Osteoblast (primary cell): Measurements from ENCODE around the gene ADAM21. TPM values are rescaled to one million over a fixed set of nuclear protein-coding genes. Genes with fewer than 3 reads are reported as not detected.
A peak's percentile ranks its signal among the peaks of the same experiment; 100 is the strongest.
"Not testable (repeated sequence)": the region's sequence is repeated elsewhere in the genome, so short reads cannot be mapped to it uniquely, and the experiment has no call there.

Source experiments
- DNase-seq: peaks from one replicate; pipeline ENCODE4 v3.0.0; 2011; ENCODE audit warnings: low spot score, mixed read lengths; ENCODE audit not compliant: insufficient read length; ENCODE audit errors: missing footprints
- H2AFZ ChIP-seq: 2 replicates; pipeline ENCODE4 v1.6.0; 2011; ENCODE audit warnings: mild to moderate bottlenecking, low read length
- H3K27ac ChIP-seq: 2 replicates; pipeline ENCODE4 v1.5.1; 2011; ENCODE audit warnings: mild to moderate bottlenecking, low read depth, low read length, moderate library complexity
- H3K27me3 ChIP-seq: 2 replicates; pipeline ENCODE4 v1.6.0; 2012; ENCODE audit warnings: mild to moderate bottlenecking, control low read depth, inconsistent platforms, low read length, moderate library complexity; ENCODE audit not compliant: insufficient read depth
- H3K36me3 ChIP-seq: 2 replicates; pipeline ENCODE4 v1.5.1; 2011; ENCODE audit warnings: mild to moderate bottlenecking, low read length, control low read depth, moderate library complexity; ENCODE audit not compliant: insufficient read depth
- H3K4me1 ChIP-seq: 2 replicates; pipeline ENCODE4 v1.5.1; 2011; ENCODE audit warnings: mild to moderate bottlenecking, low read length, control low read depth, moderate library complexity; ENCODE audit not compliant: insufficient read depth
- H3K4me2 ChIP-seq: 2 replicates; pipeline ENCODE4 v1.6.0; 2011; ENCODE audit warnings: mild to moderate bottlenecking, low read length; ENCODE audit not compliant: insufficient read depth
- H3K4me3 ChIP-seq: fragments of 200-600 bp; sonication (generic); 3 replicates; pipeline ENCODE4 v1.5.1; 2012; ENCODE audit warnings: mild to moderate bottlenecking, low read length, inconsistent platforms; ENCODE audit not compliant: insufficient read depth
- H3K79me2 ChIP-seq: 2 replicates; pipeline ENCODE4 v1.6.0; 2012; ENCODE audit warnings: mild to moderate bottlenecking, low read length, control low read depth, inconsistent platforms; ENCODE audit not compliant: insufficient read depth
- H3K9me3 ChIP-seq: 2 replicates; pipeline ENCODE4 v1.5.1; 2011; ENCODE audit warnings: low read depth, low read length, control low read depth
- H4K20me1 ChIP-seq: 2 replicates; pipeline ENCODE4 v1.6.0; 2012; ENCODE audit warnings: mild to moderate bottlenecking, low read length, control low read depth; ENCODE audit not compliant: insufficient read depth
- CTCF ChIP-seq: IDR thresholded peaks from 2 replicates; pipeline ENCODE4 v1.5.1; 2011; ENCODE audit warnings: mild to moderate bottlenecking, low read depth, low read length, moderate library complexity; ENCODE audit errors: extremely low read depth
- total RNA-seq: library from RNA; depleted of rRNA; stranded (reverse); fragments of >200 nt; gene quantifications from 2 replicates; pipeline ENCODE4 v1.2.3, GENCODE V29; 2012

Gene ADAM21
- total RNA-seq, 1 donor, result under 0.01 TPM

- H3K4me3 ChIP-seq, result no peak overlapping the region
Measured at GRCh38 chr14:70472253-70473159, 20.5 kb downstream of the ADAM21 start.

GRCh38 chr14:70473825-70474224 is 21.9 kb downstream of the ADAM21 start:
- no peaks in the 10 kb centered on the region for H3K27me3 ChIP-seq
- H3K9me3 ChIP-seq, result no peaks in the 10 kb centered on the region
- H3K4me1 ChIP-seq, result no peaks in the 10 kb centered on the region
- H2AFZ ChIP-seq, result no peak overlapping the region
- peak; percentile 38 for DNase-seq
- no peak overlapping the region for H3K4me3 ChIP-seq
- no peaks in the 10 kb centered on the region for H4K20me1 ChIP-seq
- no peak overlapping the region for H3K4me2 ChIP-seq
- no peak overlapping the region for H3K27ac ChIP-seq
- no peaks in the 10 kb centered on the region for H3K36me3 ChIP-seq
- H3K79me2 ChIP-seq, result no peaks in the 10 kb centered on the region
- no peak for TF ChIP-seq CTCF

More at GRCh38 chr14:70472253-70473159, 20.5 kb downstream of the ADAM21 start:
- TF ChIP-seq CTCF, result no peak
- no peaks in the 10 kb centered on the region for H3K27me3 ChIP-seq
- H2AFZ ChIP-seq, result no peak overlapping the region
- peak; percentile 26 for DNase-seq
- no peak overlapping the region for H3K27ac ChIP-seq
- no peak overlapping the region for H3K4me2 ChIP-seq
- H3K9me3 ChIP-seq, result no peaks in the 10 kb centered on the region
- no peaks in the 10 kb centered on the region for H3K79me2 ChIP-seq
- no peaks in the 10 kb centered on the region for H3K4me1 ChIP-seq
- no peaks in the 10 kb centered on the region for H4K20me1 ChIP-seq
- no peaks in the 10 kb centered on the region for H3K36me3 ChIP-seq

GRCh38 chr14:70475459-70475858 is 23.5 kb downstream of the ADAM21 start:
- H3K79me2 ChIP-seq, H3K27me3 ChIP-seq, H3K4me2 ChIP-seq, H3K27ac ChIP-seq, H3K4me1 ChIP-seq, H3K36me3 ChIP-seq, H4K20me1 ChIP-seq, H2AFZ ChIP-seq, DNase-seq, H3K9me3 ChIP-seq, H3K4me3 ChIP-seq: not testable (repeated sequence)

GRCh38 chr14:70477356-70478105 is 25.6 kb downstream of the ADAM21 start:
- DNase-seq, H3K27ac ChIP-seq, H2AFZ ChIP-seq, H3K27me3 ChIP-seq, H3K4me1 ChIP-seq, H3K4me3 ChIP-seq, H3K9me3 ChIP-seq, H3K79me2 ChIP-seq, H4K20me1 ChIP-seq, H3K4me2 ChIP-seq, H3K36me3 ChIP-seq: not testable (repeated sequence)
